CD14-positive monocyte (primary cell): ENCODE measurements around the gene KMT2C. TPM values are rescaled to one million over a fixed set of nuclear protein-coding genes. Genes with fewer than 3 reads are reported as not detected.

Experiments used
- DNase-seq, 3 donors: peaks; one replicate each; pipeline ENCODE4 v3.0.0-alpha.2; 2011 to 2022
- H2AFZ ChIP-seq: 2 replicates; pipeline ENCODE4 v1.6.0; 2012; ENCODE audit warnings: mild to moderate bottlenecking, low read depth, low read length, inconsistent platforms; ENCODE audit not compliant: insufficient read depth, poor library complexity, severe bottlenecking
- H3K27ac ChIP-seq, 2 donors: 1 replicate in 1 of 2; 2 replicates in 1 of 2; pipeline ENCODE4 v1.5.1; 2012 to 2013; ENCODE audit warnings: low read length in 2 of 2, control low read depth in 1 of 2, inconsistent platforms in 1 of 2, low read depth in 1 of 2, mild to moderate bottlenecking in 1 of 2
- H3K27me3 ChIP-seq, 2 donors: one replicate each; pipeline versions ENCODE4 v1.6.0 to v1.6.1; 2011 to 2013; ENCODE audit warnings: low read length in 2 of 2; ENCODE audit not compliant: control insufficient read depth in 2 of 2, insufficient read depth in 2 of 2
- H3K36me3 ChIP-seq, 2 donors: replicated peaks in 1 of 2; 1 replicate in 1 of 2; 2 replicates in 1 of 2; pipeline versions ENCODE4 v1.5.1 to v1.6.1; 2012 to 2013; ENCODE audit warnings: low read length in 2 of 2, control low read depth in 1 of 2, inconsistent platforms in 1 of 2, mild to moderate bottlenecking in 1 of 2; ENCODE audit not compliant: insufficient read depth in 2 of 2, control insufficient read depth in 1 of 2
- H3K4me1 ChIP-seq, 2 donors: 1 replicate in 1 of 2; 2 replicates in 1 of 2; pipeline versions ENCODE4 v1.5.1 to v1.6.1; 2012 to 2013; ENCODE audit warnings: low read length in 2 of 2, control low read depth in 1 of 2, inconsistent platforms in 1 of 2, mild to moderate bottlenecking in 1 of 2, moderate library complexity in 1 of 2; ENCODE audit not compliant: insufficient read depth in 2 of 2, control insufficient read depth in 1 of 2
- H3K4me2 ChIP-seq: replicated peaks from 2 replicates; pipeline ENCODE3; 2012; ENCODE audit warnings: low read length, moderate library complexity, mild to moderate bottlenecking; ENCODE audit not compliant: poor library complexity, severe bottlenecking; ENCODE audit errors: extremely low read depth
- H3K4me3 ChIP-seq, 3 experiments: fragments of 200-600 bp in 1 of 3; sonication (generic) in 1 of 3; replicated peaks in 1 of 3; 1 replicate in 2 of 3; 2 replicates in 1 of 3; pipeline ENCODE4 v1.5.1; 2011 to 2013; ENCODE audit warnings: low read length in 3 of 3, mild to moderate bottlenecking in 3 of 3, control low read depth in 2 of 3, low read depth in 2 of 3, inconsistent platforms in 1 of 3, moderate library complexity in 1 of 3
- H3K79me2 ChIP-seq: 2 replicates; pipeline ENCODE4 v1.6.0; 2012; ENCODE audit warnings: mild to moderate bottlenecking, control low read depth, inconsistent platforms, low read length, moderate library complexity; ENCODE audit not compliant: insufficient read depth
- H3K9ac ChIP-seq: 2 replicates; pipeline ENCODE4 v1.6.0; 2017; ENCODE audit warnings: low read length, mild to moderate bottlenecking; ENCODE audit not compliant: insufficient read depth, poor library complexity, severe bottlenecking
- H3K9me3 ChIP-seq, 2 donors: replicated peaks in 1 of 2; 1 replicate in 1 of 2; 2 replicates in 1 of 2; pipeline versions ENCODE4 v1.5.1 to v1.6.1; 2012 to 2013; ENCODE audit warnings: low read length in 2 of 2, control low read depth in 1 of 2; ENCODE audit not compliant: control insufficient read depth in 1 of 2, insufficient read depth in 1 of 2
- H4K20me1 ChIP-seq: 2 replicates; pipeline ENCODE4 v1.6.0; 2012; ENCODE audit warnings: mild to moderate bottlenecking, low read length, control low read depth, moderate library complexity; ENCODE audit not compliant: insufficient read depth
- H3K27ac Mint-ChIP-seq, 7 donors: one replicate each; pipeline ENCODE4 v1.8.0; 2020; ENCODE audit warnings: mild to moderate bottlenecking in 7 of 7, mixed read lengths in 7 of 7, moderate library complexity in 6 of 7, inconsistent platforms in 2 of 7
- H3K27me3 Mint-ChIP-seq, 3 donors: one replicate each; pipeline ENCODE4 v1.8.0; 2021 to 2022; ENCODE audit warnings: low read depth in 3 of 3, mild to moderate bottlenecking in 3 of 3, mixed read lengths in 3 of 3, moderate library complexity in 3 of 3, inconsistent platforms in 1 of 3
- H3K36me3 Mint-ChIP-seq, 2 donors: one replicate each; pipeline ENCODE4 v1.8.0; 2020; ENCODE audit warnings: mixed read lengths in 2 of 2, inconsistent platforms in 1 of 2, mild to moderate bottlenecking in 1 of 2
- H3K4me1 Mint-ChIP-seq: one replicate; pipeline ENCODE4 v1.8.0; 2020; ENCODE audit warnings: mild to moderate bottlenecking, mixed read lengths
- H3K4me3 Mint-ChIP-seq, 2 donors: one replicate each; pipeline ENCODE4 v1.8.0; 2020; ENCODE audit warnings: mild to moderate bottlenecking in 2 of 2, mixed read lengths in 2 of 2, moderate library complexity in 1 of 2
- H3K9me3 Mint-ChIP-seq, 7 donors: one replicate each; pipeline ENCODE4 v1.8.0; 2020 to 2022; ENCODE audit warnings: mixed read lengths in 7 of 7, mild to moderate bottlenecking in 6 of 7, moderate library complexity in 6 of 7, inconsistent platforms in 2 of 7
- CTCF ChIP-seq: fragments of 200-600 bp; IDR thresholded peaks from one replicate; pipeline ENCODE4 v1.8.0; 2022; ENCODE audit warnings: antibody characterized with exemption, mild to moderate bottlenecking
- WGBS: methylation state at CpG from one replicate; pipeline ENCODE4 v1.1.5; 2013; ENCODE audit warnings: missing lambda C conversion rate; ENCODE audit not compliant: insufficient coverage; 5-methylcytosine and 5-hydroxymethylcytosine counted together
- intact Hi-C, 2 donors: fragments of 100-400 bp; cut with micrococcal nuclease; formaldehyde crosslinking; loops; one replicate each; pipeline versions ENCODE4 v1.15.0 to v1.15.1; 2023
- polyA plus RNA-seq, 3 donors: library from polyadenylated mRNA; depleted of rRNA in 1 of 3; unstranded in 2 of 3; stranded (reverse) in 1 of 3; fragments of 300-500 nt in 2 of 3; fragments of >200 nt in 1 of 3; fragmentation: Illumina TruSeq in 2 of 3; gene quantifications; 1 replicate in 2 of 3; 2 replicates in 1 of 3; pipeline ENCODE4 v1.2.3, GENCODE V29; 2012 to 2021

Gene KMT2C
- polyA plus RNA-seq, 3 donors = 4.5 to 26.1 (median 7.3) TPM

GRCh38 chr7:152177681-152178404 lies 258.0 kb downstream of the KMT2C start:
- no peaks in the 10 kb centered on the region for H3K27me3 ChIP-seq
- intact Hi-C loops = no loop called here
- WGBS = 100% methylated on average over 3 of the region's 7 CpGs
- H3K79me2 ChIP-seq = no peaks in the 10 kb centered on the region
- H2AFZ ChIP-seq = no peak overlapping the region
- no peak overlapping the region for H3K27ac ChIP-seq
- Mint-ChIP-seq H3K4me3 (no peak overlapping the region), H3K4me1 (no peaks in the 10 kb centered on the region), H3K27ac (peak overlapping the region in 1 of 7 donors; percentile 76), H3K36me3 (peaks cover 73 to 84% of the 10 kb centered on the region in 2 donors), H3K9me3 (no peaks in the 10 kb centered on the region), H3K27me3 (no peaks in the 10 kb centered on the region)
- H3K4me2 ChIP-seq = no peak overlapping the region
- H3K9ac ChIP-seq = no peak overlapping the region
- no peaks in the 10 kb centered on the region for H3K9me3 ChIP-seq
- no peak for DNase-seq
- TF ChIP-seq CTCF = no peak
- peaks cover 25% of the 10 kb centered on the region for H4K20me1 ChIP-seq
- no peak overlapping the region for H3K4me3 ChIP-seq
- peaks cover 95 to 98% of the 10 kb centered on the region in 2 donors for H3K36me3 ChIP-seq
- no peaks in the 10 kb centered on the region for H3K4me1 ChIP-seq

- H3K4me3 Mint-ChIP-seq = no peak overlapping the region
- Histone ChIP-seq H3K27me3 (no peaks in the 10 kb centered on the region), H3K79me2 (no peaks in the 10 kb centered on the region), H3K4me1 (no peaks in the 10 kb centered on the region), H3K27ac (no peak overlapping the region), H3K36me3 (peaks cover 93 to 97% of the 10 kb centered on the region in 2 donors), H3K9ac (no peak overlapping the region), H3K4me3 (no peak overlapping the region), H3K9me3 (no peaks in the 10 kb centered on the region), H4K20me1 (peaks cover 31% of the 10 kb centered on the region), H2AFZ (no peak overlapping the region), H3K4me2 (no peak overlapping the region)
- no peaks in the 10 kb centered on the region for H3K9me3 Mint-ChIP-seq
- TF ChIP-seq CTCF = no peak
- DNase-seq = no peak
- intact Hi-C loops = no loop called here
- peak overlapping the region in 1 of 7 donors; percentile 58 for H3K27ac Mint-ChIP-seq
- H3K36me3 Mint-ChIP-seq = peaks cover 70 to 81% of the 10 kb centered on the region in 2 donors
- H3K27me3 Mint-ChIP-seq = no peaks in the 10 kb centered on the region
- WGBS = no CpG with 5 or more reads among the region's 2 CpGs
- H3K4me1 Mint-ChIP-seq = no peaks in the 10 kb centered on the region
These were observed 259.0 kb downstream of the KMT2C start for GRCh38 chr7:152176797-152177196.
